ENCODE results near the gene TOR4A.
"Not testable (repeated sequence)": the region's sequence is repeated elsewhere in the genome, so short reads cannot be mapped to it uniquely, and the experiment has no call there.

Gene TOR4A

DNA sequence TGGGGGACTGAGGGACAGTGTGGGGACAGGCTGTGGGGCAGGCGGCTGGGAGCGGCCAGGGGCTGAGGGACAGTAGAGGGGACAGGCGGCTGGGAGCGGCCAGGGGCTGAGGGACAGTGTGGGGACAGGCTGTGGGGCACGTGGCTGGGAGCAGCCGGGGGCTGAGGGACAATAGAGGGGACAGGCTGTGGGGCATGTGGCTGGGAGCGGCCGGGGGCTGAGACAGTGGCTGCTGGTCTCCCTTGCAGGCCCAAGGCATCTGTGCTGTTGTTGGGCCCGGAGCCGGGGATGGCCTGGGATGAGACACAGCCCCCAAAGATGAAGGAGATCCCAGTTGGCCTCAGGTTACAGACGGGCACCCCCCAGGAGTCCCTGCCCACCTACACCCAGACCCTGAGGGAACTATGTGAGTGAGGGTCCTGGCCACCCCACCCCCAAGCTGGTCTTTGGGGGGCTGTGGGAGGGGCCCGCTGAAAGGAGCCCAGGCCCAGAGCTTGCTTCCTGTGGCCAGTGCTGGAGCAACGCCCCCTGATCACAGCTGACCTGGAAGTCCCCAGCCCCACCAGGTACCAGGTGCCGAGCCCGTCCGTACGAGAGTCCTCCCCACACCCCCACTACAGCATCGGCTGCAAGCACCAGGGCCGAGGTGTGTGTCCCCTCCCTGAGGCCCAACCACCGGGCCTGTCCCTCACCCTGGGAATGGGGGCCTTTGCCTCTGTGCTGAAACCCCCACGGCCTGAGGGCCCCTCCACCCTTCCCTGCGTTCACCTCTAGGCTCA, 25.8 kb upstream of the TOR4A start:
- DNase-seq (ENCODE audit: extremely low read depth in 1 of 2, low read depth in 1 of 2) = no peak

DNA sequence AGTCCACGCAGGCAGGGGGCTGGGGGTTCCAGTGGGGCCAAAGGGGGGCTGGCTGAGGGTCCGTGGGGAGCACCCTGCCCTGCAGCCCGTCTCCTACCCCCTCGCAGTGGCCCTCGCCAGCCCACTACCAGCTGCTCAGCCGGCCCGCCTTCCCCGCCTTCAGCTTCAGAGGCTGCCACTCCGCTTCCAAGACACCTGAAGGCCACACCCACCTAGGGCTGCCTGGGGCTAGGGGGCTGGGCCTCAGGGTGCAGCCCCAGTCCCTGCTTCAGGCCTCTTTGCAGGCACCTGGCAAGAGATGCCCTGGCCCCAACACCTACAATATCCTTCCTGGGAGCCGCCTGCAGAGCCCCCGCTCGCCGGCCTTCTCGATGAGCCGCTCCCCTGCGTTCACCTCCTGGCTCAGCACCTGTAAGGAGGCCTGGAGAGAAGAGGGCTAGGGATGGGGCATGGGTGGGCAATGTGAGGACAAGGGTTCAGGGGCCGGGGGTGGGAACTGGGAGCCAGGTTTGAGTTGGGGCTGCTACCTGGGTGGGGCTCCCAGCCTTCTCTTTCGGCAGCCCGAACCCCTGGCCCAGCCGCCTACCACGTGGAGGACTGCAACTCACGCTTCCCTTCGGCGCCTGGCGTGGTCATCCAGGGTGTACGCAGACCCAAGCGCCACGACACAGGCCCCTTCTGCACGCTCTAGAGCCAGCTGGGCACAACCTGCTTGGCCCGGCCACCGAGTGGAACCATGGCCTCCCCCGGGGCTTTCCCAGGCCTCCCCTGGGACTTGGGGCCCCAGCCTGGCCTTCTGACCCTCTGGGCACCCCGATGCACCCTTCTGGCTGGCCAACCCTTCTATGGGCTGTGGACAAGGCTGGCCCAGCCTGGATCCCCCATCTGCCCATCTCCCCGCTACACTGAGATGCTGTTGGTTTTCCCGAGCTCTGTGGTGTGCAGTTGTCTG, 24.7 kb upstream of the TOR4A start:
- no peak for DNase-seq (ENCODE audit: extremely low read depth in 1 of 2, low read depth in 1 of 2)

DNA sequence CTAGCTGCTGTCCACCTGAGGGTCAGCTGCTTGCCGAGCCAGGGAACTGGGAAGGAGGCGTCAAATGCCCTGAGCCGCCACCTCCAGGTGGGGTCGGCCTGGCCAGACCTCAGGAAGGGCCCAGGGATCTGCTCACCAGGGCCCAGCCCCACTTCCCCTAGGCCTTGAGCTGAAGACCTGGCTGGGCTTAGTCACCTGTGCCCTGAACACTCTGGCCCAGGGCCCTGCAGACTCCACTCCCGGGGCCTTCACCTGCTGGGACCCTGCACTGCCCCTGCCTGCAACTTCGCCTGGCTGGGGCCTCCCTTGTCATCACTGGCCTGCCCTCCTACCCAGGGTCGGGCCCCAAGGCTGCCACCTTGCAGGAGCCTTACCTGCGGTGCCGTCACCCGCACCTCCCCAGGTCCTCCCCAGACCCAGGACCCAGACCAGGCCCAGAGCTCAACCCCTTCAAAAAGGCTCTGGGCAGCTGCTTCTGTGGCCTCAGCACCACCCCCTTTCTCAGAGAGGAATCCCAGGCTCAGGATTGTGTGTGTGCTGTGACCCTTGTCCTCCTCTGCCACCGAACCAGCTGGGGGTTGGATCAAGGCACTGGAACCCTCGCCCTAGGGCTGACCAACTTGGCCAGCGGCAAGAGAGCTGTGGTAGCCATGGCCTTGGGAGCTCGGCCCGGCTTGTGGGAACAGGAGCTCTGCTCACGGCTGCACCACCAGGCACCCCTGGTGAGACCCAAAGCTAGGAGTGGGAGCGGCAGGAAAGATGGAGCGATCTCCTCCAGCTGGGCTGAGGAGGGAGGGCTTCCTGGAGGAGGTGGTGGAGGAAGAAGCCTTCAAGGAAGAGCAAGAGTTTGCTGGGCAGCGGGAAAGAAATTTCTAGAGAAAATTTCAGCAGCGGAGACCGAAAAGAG, 23.6 kb upstream of the TOR4A start:
- no peak for DNase-seq (ENCODE audit: extremely low read depth in 1 of 2, low read depth in 1 of 2)

DNA sequence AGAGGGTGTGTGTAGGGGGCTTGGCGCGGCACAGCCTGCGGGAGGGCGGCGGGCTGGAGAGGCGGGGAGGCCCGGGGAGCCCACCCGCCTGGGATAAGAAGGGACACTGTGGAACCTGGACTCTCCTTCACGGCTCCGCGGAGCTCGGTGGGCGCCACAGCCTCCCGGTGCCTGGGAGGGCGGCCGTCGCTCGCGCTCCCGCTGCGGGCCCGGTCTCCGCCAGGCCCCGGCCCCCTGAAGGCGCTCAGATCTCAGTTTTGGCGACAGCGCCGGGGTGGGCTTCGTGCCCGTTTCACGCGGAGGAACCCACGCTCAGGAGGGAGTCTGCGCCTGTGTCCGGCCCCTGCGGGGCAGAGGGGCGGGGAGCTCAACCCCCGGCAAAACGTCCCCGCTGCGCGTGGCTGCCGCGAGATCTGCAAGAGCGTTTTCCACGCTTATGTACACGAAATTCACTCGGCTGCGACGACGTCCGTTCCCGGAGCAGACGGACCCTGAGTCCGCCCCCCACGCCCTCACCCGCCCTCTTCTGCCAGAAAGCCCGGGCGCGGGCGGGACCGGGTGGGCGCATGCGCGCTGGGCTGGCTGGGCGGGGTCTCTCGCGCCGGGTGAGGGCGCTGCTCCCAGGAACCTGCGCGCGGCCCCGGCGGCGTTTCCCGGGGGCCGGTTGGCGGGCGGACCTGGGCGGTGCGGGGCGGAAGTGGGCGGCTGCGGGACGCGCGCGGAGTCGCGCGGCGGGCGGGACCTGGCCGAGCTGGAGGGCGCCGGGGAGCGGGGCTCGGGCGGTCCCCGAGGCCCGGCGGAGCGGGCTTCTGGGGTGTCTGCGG, 22.7 kb upstream of the TOR4A start, which contains the start of gene NELFB:
TSS of gene NELFB (plus strand) at position 704 of the 824 bp plus-strand sequence.
- peak; percentile 80 to 99 for DNase-seq (ENCODE audit: extremely low read depth in 1 of 2, low read depth in 1 of 2)

DNA sequence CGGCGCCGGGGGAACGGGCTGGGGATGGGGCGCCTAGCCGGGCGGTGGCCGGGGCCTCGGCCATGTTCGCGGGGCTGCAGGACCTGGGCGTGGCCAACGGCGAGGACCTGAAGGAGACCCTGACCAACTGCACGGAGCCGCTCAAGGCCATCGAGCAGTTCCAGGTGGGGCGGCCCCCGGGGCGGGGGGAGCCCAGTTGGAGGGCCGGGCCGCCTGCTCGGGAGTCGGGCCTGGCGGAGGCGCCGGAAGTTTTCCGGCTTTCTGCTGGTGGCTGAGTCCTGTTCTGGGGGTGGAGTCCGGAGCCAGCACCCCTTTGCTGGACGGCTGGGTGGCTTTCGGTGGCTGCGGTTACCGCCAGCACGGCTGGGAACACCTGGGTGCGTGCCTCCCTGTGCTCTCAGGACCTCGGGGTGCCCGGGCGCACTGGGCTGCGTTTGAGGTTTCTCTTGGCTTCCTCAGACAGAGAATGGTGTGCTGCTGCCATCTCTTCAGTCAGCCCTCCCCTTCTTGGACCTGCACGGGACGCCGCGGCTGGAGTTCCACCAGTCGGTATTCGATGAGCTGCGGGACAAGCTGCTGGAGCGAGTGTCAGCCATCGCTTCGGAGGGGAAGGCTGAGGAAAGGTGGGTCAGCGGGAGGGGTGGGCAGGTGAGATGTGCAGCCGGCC, 21.9 kb upstream of the TOR4A start:
- DNase-seq (ENCODE audit: extremely low read depth in 1 of 2, low read depth in 1 of 2) = no peak

DNA sequence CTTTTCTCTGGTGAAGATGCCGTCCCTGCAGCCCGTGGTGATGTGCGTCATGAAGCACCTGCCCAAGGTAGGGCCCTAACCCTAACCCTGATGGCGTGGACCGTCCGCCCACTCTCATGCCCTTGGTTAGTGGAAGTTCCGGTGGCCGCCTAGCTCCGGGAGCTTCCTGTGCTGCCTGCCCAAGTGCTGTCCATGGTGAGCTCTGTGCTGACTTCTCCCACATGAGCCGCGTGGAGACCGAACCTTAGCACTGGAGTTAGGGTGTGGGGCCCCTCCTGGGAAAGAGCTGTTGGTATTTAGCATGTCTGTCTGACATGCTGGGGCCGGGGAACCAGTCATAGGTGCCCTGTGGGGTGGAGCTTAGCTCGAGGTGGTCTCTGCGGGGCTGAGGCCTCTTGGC, 21.2 kb upstream of the TOR4A start:
- no peak for DNase-seq (ENCODE audit: extremely low read depth in 1 of 2, low read depth in 1 of 2)

DNA sequence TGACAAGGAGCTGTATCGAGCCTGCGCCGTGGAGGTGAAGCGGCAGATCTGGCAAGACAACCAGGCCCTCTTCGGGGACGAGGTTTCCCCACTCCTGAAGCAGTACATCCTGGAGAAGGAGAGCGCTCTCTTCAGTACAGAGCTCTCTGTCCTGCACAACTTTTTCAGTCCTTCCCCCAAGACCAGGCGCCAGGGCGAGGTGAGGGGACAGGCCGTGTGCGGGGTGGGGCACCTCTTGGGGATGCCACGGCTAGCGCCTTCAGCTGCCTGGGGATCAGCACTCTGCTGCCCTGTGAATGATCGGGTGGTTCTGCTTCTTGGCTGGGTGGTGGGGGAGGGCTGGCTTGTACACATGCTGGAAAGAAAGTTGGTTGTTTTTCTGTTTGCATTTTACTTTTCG, 20.7 kb upstream of the TOR4A start:
- no peak for DNase-seq (ENCODE audit: extremely low read depth in 1 of 2, low read depth in 1 of 2)

DNA sequence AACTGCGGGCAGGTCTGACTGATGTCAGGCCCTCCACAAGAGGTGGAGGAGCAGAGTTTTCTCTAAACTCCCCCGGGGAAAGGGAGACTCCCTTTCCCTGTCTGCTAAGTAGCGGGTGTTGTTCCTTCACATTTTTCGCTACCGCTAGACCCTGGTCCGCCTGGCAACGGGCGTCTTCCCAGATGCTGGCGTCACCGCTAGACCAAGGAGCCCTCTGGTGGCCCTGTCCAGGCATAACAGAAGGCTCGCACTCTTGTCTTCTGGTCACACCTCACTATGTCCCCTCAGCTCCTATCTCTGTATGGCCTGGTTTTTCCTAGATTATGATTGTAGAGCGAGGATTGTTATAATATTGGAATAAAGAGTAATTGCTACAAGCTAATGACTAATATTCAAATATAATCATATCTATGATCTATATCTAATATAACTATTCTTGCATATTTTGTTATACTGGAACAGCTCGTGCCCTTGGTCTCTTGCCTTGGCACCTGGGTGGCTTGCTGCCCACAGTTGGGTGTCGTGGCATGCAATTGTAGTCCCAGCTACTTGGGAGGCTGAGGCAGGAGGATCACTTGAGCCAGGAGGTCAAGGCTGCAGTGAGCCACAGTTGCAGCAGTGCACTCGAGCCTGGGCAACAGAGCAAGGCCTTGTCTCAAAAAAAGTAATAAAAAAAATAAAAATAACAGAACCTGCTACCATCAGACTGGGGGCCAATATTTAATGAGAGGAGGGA, 15.2 kb upstream of the TOR4A start:
- not testable (repeated sequence) for DNase-seq (ENCODE audit: extremely low read depth in 1 of 2, low read depth in 1 of 2)

DNA sequence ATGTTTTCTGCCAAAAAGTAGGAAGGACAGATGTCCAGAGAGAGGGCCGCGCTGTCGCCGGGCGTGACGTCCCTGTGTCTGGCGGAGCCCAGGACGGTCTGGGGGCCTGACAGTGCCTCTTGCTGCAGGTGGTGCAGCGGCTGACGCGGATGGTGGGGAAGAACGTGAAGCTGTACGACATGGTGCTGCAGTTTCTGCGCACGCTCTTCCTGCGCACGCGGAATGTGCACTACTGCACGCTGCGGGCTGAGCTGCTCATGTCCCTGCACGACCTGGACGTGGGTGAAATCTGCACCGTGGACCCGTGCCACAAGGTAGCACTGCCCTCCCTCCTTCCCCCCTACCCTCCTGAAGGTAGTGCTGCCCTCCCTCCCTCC, 14.6 kb upstream of the TOR4A start:
- DNase-seq (ENCODE audit: extremely low read depth in 1 of 2, low read depth in 1 of 2) = no peak

DNA sequence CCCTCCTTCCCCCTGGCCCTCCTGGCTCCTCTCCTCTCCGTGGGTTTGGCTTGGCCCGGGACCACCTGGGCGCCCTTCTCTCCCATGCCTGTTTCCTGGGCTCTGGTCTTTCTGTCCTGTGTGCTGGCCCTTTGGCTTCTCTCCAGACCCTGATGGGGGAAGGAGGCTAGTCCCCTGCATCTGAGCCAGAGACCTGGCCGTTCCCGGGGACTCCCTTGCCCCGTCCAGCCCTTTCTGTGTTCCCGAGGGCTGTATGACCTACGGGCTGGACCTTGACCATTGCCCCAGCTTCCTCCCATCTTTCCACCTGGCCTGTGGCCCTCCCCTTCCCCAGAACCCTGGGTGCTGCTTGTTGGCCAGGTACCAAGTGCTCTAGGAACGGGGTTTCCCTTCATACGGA, 14.0 kb upstream of the TOR4A start:
- DNase-seq (ENCODE audit: extremely low read depth in 1 of 2, low read depth in 1 of 2) = no peak

DNA sequence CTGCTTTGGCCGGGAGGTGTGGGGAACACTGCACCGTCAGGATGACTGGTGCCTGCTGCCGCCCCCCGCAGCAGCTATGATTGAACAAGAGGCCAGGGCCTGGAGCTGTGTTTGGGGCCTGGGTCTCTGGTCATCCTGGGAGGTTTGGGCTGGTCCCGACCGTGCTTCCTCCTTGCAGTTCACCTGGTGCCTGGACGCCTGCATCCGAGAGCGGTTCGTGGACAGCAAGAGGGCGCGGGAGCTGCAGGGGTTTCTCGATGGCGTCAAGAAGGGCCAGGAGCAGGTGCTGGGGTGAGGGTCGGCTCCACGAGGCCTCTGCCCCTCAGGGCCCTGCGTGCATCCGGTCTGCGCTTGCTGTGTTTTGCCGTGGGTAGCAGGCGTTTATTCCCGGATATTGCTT, 13.5 kb upstream of the TOR4A start:
- no peak for DNase-seq (ENCODE audit: extremely low read depth in 1 of 2, low read depth in 1 of 2)

DNA sequence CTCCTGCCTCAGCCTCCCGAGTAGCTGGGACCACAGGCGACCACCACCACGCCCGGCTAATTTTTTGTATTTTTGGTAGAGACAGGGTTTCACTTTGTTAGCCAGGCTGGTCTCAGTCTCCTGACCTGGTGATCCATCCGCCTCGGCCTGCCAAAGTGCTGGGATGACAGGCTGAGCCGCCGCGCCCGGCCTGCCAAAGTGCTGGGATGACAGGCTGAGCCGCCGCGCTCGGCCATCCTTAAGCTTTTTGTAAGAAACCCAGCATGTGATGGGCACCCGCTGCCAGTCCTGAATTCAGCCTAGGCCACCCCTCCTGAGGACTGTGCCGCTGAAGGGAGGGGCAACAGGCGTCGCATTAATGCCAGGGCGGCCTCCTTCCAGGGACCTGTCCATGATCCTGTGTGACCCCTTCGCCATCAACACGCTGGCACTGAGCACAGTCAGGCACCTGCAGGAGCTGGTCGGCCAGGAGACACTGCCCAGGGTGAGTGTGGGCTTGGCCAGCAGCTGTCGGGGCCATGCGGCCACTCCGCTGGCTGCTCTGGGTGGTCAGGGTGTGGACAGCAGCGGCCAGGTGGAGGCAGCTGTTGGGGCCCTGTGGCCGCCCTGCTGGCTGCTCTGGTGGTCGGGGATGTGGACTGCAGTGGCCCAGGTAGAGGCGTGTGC, 11.9 kb upstream of the TOR4A start:
- no peak for DNase-seq (ENCODE audit: extremely low read depth in 1 of 2, low read depth in 1 of 2)

DNA sequence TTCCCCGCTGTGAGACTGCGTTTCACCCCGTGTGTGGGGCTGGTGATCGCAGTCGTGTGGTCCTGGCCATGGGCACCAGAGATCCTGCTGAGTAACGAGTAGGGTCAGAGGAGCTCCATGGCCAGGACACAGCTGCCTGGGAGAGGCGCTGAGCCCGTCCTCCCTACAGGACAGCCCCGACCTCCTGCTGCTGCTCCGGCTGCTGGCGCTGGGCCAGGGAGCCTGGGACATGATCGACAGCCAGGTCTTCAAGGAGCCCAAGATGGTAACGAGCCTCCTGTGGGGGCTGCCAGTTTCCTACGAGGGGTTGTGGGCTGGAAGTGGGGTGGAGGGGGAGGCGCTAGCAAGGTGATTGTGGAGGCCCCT, 11.4 kb upstream of the TOR4A start:
- no peak for DNase-seq (ENCODE audit: extremely low read depth in 1 of 2, low read depth in 1 of 2)

DNA sequence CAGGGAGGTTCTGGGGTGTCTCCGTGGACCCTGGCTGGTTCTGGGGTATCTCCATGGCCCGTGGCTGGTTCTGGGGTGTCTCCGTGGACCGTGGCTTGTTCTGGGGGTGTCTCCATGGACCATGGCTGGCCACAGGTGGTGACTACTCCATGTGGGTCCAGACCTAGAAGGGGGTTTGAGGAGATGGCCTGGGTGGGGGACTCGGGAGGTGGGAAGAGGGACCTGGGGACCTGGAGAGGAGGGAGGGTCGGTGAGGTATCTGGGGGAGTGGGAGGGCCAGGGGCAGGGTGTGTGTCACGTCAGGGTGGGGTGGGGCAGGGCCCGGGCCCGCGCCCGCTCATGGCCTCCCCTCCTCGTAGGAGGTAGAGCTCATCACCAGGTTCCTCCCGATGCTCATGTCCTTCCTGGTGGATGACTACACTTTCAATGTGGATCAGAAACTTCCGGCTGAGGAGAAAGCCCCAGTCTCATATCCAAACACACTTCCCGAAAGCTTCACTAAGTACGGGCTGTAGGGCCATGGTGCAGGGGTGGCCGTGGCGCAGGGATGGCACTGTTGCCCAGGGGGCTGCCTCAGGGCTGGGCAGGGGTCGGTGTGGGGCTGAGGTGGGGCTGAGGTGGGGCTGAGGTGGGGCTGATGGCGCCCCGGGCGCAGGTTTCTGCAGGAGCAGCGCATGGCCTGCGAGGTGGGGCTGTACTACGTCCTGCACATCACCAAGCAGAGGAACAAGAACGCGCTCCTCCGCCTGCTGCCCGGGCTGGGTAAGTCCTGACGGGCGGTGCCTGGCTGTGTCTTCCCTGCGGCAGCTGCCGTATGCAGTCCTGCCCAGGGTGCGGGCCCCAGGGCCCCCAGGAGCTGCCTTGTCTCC, 10.7 kb upstream of the TOR4A start:
- DNase-seq (ENCODE audit: extremely low read depth in 1 of 2, low read depth in 1 of 2) = no peak

DNA sequence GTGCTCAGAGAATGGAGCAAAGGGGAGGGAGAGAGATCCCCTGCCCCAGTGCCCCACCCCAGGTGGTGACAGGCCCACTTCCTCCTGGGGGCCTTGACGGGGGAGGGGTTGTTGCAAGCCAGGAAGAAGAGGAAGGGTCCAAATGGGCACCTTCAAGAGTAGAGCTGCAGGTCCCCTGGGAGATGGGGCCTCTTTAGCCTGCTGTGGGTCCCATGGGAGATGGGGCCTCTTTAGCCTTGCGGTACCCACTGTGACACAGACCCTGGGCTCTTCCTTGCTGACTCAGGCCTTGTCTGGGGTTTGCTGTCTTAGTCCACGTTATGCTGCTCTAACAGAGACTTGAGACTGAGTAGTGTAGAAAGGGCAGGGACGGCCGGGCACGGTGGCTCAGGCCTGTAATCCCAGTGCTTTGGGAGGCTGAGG, 9.6 kb upstream of the TOR4A start:
- DNase-seq (ENCODE audit: extremely low read depth in 1 of 2, low read depth in 1 of 2) = no peak

DNA sequence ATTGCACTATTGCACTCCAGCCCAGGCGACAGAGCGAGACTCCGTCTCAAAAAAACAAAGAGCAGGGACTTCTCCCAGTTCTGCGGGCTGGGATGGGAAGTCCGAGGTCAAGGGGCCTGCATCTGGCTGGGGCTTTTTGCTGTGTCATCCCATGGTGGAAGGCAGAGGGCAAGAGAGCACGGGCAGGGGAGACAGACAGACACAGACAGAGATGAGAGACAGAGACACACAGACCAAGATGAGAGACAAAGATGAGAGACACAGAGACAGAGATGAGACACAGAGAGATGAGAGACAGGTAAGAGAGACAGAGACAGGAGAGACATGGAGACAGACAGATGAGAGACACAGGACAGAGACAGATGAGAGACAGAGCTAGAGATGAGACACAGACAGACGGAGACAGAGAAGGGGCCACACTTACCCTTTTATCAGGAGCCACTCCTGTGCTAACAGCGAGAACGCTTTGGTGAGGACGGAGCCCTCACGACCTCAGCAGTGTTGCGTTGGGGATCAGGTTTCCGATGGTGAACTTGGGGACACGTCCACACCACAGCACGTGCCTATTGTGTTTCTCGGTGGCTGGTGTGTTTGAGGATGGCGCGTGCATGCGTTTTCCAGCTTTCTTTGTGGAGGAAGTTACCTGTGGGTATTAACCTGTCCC, 8.9 kb upstream of the TOR4A start:
- DNase-seq (ENCODE audit: extremely low read depth in 1 of 2, low read depth in 1 of 2) = no peak

DNA sequence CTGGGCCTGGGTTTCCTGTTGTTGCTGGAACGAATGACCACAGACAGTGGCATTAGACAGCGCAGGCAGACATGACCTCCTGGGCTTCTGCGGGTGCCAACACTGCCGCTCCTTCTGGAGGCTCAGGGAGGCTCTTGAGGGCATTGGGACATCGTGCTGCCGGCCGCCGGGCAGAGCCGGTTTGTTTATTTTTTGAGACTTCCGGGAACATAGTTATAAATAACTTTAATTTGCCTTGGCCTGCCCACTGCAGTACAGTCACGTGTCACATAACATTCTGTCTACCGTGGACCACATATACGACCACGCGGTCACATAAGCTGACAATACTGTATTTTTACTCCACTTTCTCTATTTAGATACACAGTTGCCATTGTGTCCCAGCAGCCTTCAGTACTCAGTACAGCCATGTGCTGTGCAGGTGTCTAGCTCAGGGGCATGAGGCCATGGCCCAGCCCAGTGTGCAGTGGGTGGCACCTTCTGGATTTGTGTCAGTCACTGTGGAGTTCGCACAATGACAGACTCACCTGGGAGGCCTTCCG, 8.2 kb upstream of the TOR4A start:
- no peak for DNase-seq (ENCODE audit: extremely low read depth in 1 of 2, low read depth in 1 of 2)
